ENCODE data around the gene PRKACB. TPM values are rescaled to one million over a fixed set of nuclear protein-coding genes. Genes with fewer than 3 reads are reported as not detected.
"Not testable (repeated sequence)": the region's sequence is repeated elsewhere in the genome, so short reads cannot be mapped to it uniquely, and the experiment has no call there.

The PRKACB gene
- total RNA-seq, 1 donor from 2014 or later: 13.4 TPM

DNA sequence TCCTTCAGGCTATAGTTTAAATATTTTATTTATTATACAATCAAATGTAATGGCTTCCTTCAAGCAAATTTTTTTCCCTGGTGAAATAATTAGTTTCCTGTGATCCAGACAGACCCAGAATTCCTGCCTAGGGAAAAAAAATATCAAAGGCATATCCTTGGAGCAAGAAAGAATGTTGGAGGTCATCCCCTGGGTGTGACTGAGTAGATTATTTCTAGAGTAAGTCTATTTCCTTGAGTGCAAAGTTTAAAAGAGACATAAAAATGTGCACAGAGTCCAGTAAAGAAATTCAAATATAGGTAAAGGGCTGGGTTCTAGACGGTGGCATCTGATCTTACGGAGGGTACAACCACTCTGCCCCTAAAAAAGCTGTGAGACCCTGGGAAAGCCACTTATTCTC lies 125.2 kb downstream of the PRKACB start:
- ATAC-seq: no peak

DNA sequence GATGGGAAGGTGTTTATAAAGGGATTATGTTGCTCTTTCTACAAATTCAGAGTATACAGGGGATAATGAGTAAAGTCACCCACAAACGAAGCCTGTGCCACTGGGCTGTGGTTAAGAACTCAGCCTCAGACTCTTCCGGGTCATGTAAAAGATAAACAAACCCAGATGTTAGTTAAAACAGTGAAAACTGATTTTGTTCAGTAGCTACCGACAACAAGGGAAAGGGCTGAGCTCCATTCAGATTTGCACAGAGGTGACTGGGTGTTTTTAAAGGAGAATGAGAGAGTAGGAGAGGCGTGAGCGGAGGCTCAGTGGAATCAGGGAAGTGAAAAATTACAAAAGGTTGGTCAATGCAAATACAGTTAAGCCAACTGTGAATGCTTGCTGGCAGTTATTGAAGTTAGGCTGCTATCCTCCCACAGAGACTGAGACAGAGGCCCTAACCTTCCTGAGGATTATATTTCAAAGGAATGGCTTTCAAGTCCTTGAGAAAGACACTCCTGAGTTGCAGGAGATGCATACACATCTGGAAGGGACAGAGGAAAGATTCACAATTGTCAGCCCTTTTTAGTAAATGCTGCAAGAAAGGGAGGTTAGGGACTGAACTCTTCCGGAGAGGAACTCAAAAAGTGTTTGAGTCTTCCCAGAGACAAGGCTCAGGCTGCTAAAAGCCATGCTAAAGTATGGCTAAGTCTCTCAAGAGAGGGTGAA lies 127.5 kb downstream of the PRKACB start:
- peak; percentile 79 for ATAC-seq

DNA sequence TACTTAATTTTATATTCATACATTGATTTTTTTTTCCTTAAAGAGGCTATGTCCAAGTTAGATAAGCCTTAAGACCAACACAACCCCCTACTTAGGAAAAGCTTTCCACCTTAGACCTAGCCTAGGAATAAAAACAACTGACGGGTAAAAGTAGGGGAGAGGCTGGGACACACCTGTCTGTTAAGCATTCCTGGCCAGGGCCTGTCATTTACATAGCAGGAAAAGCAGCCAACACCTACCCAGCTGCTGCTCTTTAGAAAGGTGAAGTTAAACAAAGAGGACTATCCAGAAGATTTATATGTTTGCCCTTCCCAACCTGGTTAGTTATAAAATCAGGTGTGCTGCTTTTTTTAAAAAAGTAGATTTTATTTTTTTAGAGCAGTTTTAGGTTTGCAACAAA lies 128.3 kb downstream of the PRKACB start:
- peak; percentile 94 for ATAC-seq

DNA sequence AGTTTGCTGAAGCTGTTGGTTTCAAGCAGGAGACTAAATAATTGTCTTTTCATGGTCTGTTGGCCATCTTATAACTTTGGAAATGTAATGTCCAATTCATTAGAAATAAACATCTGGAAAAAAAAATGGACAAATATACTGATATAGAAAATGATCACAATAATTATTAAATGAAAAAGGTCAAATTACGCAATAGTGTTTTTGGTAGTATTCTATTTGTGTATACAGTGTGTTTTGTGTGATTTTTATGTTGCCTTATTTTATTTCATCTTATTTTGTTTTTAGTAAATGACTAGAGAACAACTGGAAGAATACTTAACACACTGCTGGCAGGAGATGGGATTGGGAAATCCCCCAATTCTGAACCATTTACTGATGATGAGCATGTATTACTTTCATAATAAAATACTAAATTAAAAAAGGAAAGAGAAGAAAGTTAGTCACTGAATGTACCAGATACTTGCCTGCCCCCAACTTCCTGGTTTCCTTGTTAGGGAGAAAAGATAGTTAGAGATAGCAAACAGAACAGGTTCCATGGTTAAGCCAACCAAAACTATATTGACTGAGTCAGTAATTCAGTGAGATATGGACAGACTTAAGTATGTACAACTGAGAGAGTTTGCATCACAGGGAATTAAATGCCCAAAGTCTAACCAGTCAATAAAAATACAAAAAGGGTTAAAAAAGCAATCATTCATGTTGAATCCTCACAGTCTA lies 133.4 kb downstream of the PRKACB start:
- ATAC-seq: no peak

DNA sequence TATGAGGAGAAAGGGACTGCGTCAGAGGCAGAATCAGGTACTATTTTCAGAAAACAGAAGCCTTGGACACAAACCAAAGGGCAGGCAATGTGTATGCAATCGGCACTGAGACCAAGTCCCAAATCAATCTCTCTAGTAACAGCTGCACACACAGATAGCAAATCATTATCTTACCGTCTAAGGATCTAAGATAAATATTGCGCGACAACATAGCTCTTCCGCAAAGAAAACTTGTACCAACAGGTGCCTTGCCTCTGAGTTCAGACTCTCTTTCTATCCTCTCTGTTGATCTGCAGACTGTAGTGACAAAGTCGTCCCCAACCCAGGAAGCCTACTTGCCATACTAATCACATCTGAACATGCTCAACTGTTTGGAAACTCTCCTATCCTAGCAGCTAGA lies 134.8 kb downstream of the PRKACB start:
- no peak for ATAC-seq

DNA sequence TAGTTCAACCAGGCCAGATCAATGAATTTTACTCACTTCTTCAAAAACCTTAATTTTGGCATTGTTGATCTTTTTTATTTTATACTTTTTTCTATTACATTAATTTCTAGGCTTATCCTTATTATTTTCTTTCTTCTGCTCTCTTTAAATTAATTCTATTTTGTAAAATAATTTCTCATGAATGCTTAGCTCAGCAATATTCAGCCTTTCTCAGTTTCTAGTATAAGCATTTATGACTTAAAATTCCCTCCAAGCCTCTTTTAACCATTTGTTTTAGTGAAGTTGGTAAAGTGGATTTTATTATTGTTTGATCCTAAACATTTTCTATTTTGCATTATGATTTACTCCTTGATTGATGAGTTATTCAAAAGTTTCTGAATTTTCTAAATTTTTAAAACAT lies 136.8 kb downstream of the PRKACB start:
- no peak for ATAC-seq

DNA sequence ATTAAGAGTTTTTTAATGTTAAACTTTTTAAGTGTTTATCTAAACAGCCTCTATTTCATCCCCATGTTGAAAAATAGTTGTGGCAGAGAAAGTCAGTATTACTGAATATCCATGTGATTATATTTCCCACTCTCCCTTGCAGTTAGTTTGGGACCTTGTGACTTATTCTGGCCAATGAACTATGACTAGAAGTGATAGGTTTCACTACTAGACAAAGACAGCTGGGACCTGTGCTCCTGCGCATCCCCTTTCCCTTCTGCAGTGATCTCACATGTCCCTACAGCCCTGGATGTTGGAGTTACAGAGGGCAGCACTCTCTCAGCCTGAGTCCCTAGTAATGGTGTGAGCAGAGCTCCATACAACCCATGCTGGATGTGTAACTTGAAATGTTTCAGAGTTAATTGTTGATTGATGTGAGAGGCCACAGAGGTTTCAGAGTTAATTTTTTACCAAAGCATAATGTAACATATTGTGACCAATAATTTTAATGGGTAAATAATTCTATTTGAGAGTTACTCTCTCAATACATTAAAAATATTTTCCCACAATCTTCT lies 138.8 kb downstream of the PRKACB start:
- no peak for ATAC-seq

DNA sequence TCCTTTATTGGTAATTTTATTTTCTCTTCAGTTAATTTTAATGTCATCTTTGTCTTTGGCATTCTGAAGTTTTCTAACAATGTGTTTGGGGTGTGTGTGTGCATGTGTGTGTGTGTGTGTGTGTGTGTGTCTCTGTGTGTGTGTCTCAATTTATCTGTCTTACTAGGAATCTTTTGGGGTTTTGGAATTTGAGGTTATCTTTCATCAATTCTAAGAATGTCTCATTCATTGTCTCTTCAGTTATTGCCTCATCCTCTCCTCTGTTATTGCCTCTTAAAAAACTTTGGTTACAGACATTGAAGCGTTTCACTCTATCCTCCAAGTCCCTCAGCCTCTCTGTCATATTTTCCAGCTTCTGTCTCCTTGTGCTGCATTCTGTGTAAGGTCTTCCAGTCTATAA lies 139.3 kb downstream of the PRKACB start:
- no peak for ATAC-seq

DNA sequence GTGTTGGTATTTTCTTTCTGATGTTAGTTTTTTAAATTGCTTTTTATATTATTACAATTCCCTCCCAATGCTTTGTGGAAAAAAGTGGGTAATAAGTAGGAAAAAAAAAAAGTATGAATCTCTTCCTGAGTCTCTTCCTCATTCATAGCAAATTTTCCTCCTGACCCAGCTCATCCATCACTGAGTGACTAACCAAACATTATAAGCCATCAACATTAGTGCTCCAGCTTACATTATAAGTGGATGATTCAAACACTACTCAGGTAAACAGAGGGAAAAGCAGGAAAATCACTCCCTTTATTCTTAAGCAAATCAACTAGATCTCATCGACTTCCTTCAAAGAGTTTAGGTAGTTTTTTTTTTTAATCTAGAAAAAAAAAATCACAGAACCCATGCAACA lies 142.0 kb downstream of the PRKACB start:
- ATAC-seq: peak; percentile 55

DNA sequence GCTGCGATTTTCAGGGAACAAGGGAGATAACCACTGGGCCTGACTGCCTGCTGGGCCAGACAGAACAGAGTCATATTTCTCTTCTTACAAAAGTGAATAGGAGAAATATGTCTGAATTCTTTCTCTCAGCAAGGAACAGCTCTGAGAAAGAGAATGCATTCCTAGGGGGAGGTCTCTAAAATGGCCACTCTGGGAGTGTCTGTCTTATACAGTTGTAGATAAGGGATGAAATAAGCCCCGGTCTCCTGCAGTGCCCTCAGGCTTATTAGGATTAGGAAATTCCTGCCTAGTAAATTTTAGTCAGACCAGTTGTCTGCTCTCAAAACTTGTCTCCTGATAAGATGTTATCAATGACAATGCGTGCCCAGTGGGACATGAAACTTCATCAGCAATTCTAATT lies 143.3 kb downstream of the PRKACB start:
- not testable (repeated sequence) for ATAC-seq

Other genes with a start within 250 kb of the PRKACB start
- 2.2 TPM for gene TTLL7, start 145.1 kb upstream of the PRKACB start, total RNA-seq
- gene SAMD13, start 157.4 kb downstream of the PRKACB start, total RNA-seq: 0.44 TPM